H1 (cell line): ENCODE results near the gene NPC2. TPM values are rescaled to one million over a fixed set of nuclear protein-coding genes. Genes with fewer than 3 reads are reported as not detected.

ENCODE experiments used
- CTCF ChIA-PET: fragments of 300-600 bp; sonication (Branson Sonifier 250); formaldehyde crosslinking; loops from one replicate; lab custom pipeline; 2021; ENCODE audit not compliant: partially characterized antibody; lab: Charles Lee
- POLR2A ChIA-PET: fragments of 300-600 bp; sonication (Branson Sonifier 250); formaldehyde crosslinking; loops from one replicate; lab custom pipeline; 2021; ENCODE audit warnings: inconsistent platforms; ENCODE audit not compliant: partially characterized antibody; lab: Charles Lee
- DNase-seq, 2 experiments: peaks; one replicate each; pipeline versions ENCODE4 v3.0.0 to v3.0.0-alpha.2; 2010 to 2022; ENCODE audit warnings: low spot score in 2 of 2, low read depth in 1 of 2, mixed read lengths in 1 of 2
- FAIRE-seq: peaks from 2 replicates; lab custom pipeline; 2011; peaks lifted over from hg19 to GRCh38; lab: Jason Lieb, UNC
- H2AFZ ChIP-seq: 2 replicates; pipeline ENCODE4 v1.8.1; 2012; ENCODE audit warnings: low read length, inconsistent platforms
- H2AK5ac ChIP-seq: 2 replicates; pipeline ENCODE4 v1.6.1; 2013; ENCODE audit warnings: low read depth, low read length
- H2BK120ac ChIP-seq: replicated peaks from 2 replicates; pipeline ENCODE3; 2013; ENCODE audit warnings: low read depth, low read length, inconsistent platforms
- H2BK12ac ChIP-seq: 2 replicates; pipeline ENCODE4 v1.6.1; 2013; ENCODE audit warnings: low read depth, low read length
- H2BK15ac ChIP-seq: 2 replicates; pipeline ENCODE4 v1.6.1; 2013; ENCODE audit warnings: low read length
- H2BK20ac ChIP-seq: 2 replicates; pipeline ENCODE4 v1.6.1; 2013; ENCODE audit warnings: low read length
- H2BK5ac ChIP-seq: 2 replicates; pipeline ENCODE4 v1.6.1; 2013; ENCODE audit warnings: low read depth, low read length
- H3K14ac ChIP-seq: 2 replicates; pipeline ENCODE4 v1.6.1; 2013; ENCODE audit warnings: inconsistent platforms; ENCODE audit not compliant: insufficient read length
- H3K18ac ChIP-seq: 2 replicates; pipeline ENCODE4 v1.6.1; 2013; ENCODE audit warnings: low read length; ENCODE audit errors: extremely low read depth
- H3K23ac ChIP-seq: 2 replicates; pipeline ENCODE4 v1.6.1; 2013; ENCODE audit warnings: inconsistent platforms; ENCODE audit not compliant: insufficient read length
- H3K23me2 ChIP-seq: 2 replicates; pipeline ENCODE4 v1.6.1; 2013; ENCODE audit warnings: low read depth, low read length
- H3K27ac ChIP-seq: 2 replicates; pipeline ENCODE4 v1.6.1; 2011; ENCODE audit warnings: low read depth, low read length, inconsistent platforms
- H3K27me3 ChIP-seq, 4 experiments: replicated peaks in 1 of 4; 1 replicate in 1 of 4; 2 replicates in 3 of 4; pipeline versions ENCODE4 v1.6.1 to v1.8.1; 2011 to 2013; ENCODE audit warnings: low read length in 3 of 4, mild to moderate bottlenecking in 3 of 4, inconsistent platforms in 2 of 4, mixed read lengths in 2 of 4, moderate library complexity in 1 of 4; ENCODE audit not compliant: control insufficient read depth in 3 of 4, insufficient read depth in 3 of 4; ENCODE audit errors: extremely low read depth in 1 of 4
- H3K36me3 ChIP-seq, 4 experiments: 2 replicates each; pipeline versions ENCODE4 v1.6.1 to v1.8.1; 2011 to 2013; ENCODE audit warnings: mild to moderate bottlenecking in 4 of 4, low read length in 3 of 4, moderate library complexity in 2 of 4, control low read depth in 1 of 4, inconsistent platforms in 1 of 4; ENCODE audit not compliant: insufficient read depth in 4 of 4, control insufficient read depth in 2 of 4
- H3K4ac ChIP-seq: replicated peaks from 2 replicates; pipeline ENCODE3; 2013; ENCODE audit warnings: low read length, low read depth, mixed read lengths, inconsistent platforms; ENCODE audit not compliant: insufficient read length
- H3K4me1 ChIP-seq, 4 experiments: replicated peaks in 1 of 4; 1 replicate in 1 of 4; 2 replicates in 3 of 4; pipeline versions ENCODE4 v1.6.1 to v1.8.1; 2011 to 2013; ENCODE audit warnings: low read length in 3 of 4, inconsistent platforms in 2 of 4, mixed read lengths in 1 of 4; ENCODE audit not compliant: insufficient read depth in 4 of 4, control insufficient read depth in 3 of 4
- H3K4me2 ChIP-seq, 2 experiments: 2 replicates each; pipeline versions ENCODE4 v1.6.1 to v1.8.1; 2011 to 2013; ENCODE audit warnings: low read depth in 2 of 2, low read length in 2 of 2, control low read depth in 1 of 2, inconsistent platforms in 1 of 2, mild to moderate bottlenecking in 1 of 2; ENCODE audit not compliant: insufficient read depth in 1 of 2
- H3K4me3 ChIP-seq, 4 experiments: fragments of 200-600, 300-600 bp in 1 of 4; sonication (generic), shearing (Covaris generic), sonication (Bioruptor Twin) in 1 of 4; 2 replicates each; pipeline versions ENCODE4 v1.5.1 to v1.8.1; 2011 to 2016; ENCODE audit warnings: low read length in 4 of 4, low read depth in 3 of 4, control low read depth in 2 of 4, inconsistent platforms in 2 of 4, mild to moderate bottlenecking in 2 of 4, mixed read lengths in 1 of 4, moderate library complexity in 1 of 4; ENCODE audit not compliant: insufficient read depth in 2 of 4; ENCODE audit errors: extremely low read depth in 1 of 4
- H3K56ac ChIP-seq: replicated peaks from 2 replicates; pipeline ENCODE3; 2013; ENCODE audit warnings: low read depth, mild to moderate bottlenecking, mixed read lengths, low read length, inconsistent platforms; ENCODE audit not compliant: insufficient read length
- H3K79me1 ChIP-seq: 2 replicates; pipeline ENCODE4 v1.6.1; 2013; ENCODE audit warnings: low read depth, low read length, control low read depth
- H3K79me2 ChIP-seq, 2 experiments: 2 replicates each; pipeline versions ENCODE4 v1.6.1 to v1.8.1; 2012 to 2013; ENCODE audit warnings: low read length in 2 of 2, mild to moderate bottlenecking in 2 of 2, inconsistent platforms in 1 of 2; ENCODE audit not compliant: insufficient read depth in 2 of 2, control insufficient read depth in 1 of 2
- H3K9ac ChIP-seq, 4 experiments: replicated peaks in 1 of 4; 1 replicate in 1 of 4; 2 replicates in 3 of 4; pipeline versions ENCODE4 v1.6.1 to v1.8.1; 2011 to 2013; ENCODE audit warnings: low read depth in 3 of 4, low read length in 3 of 4, control low read depth in 2 of 4, mild to moderate bottlenecking in 2 of 4, moderate library complexity in 2 of 4, inconsistent platforms in 1 of 4; ENCODE audit errors: extremely low read depth in 1 of 4
- H3K9me3 ChIP-seq, 2 experiments: 2 replicates each; pipeline versions ENCODE4 v1.6.1 to v1.8.1; 2012 to 2013; ENCODE audit warnings: mild to moderate bottlenecking in 2 of 2, moderate library complexity in 2 of 2, control low read depth in 1 of 2, inconsistent platforms in 1 of 2, low read depth in 1 of 2, low read length in 1 of 2, mixed read lengths in 1 of 2; ENCODE audit not compliant: insufficient read depth in 2 of 2
- H4K20me1 ChIP-seq, 2 experiments: replicated peaks in 1 of 2; 2 replicates each; pipeline versions ENCODE3 to v1.8.1; 2011 to 2013; ENCODE audit warnings: inconsistent platforms in 2 of 2, low read length in 2 of 2, mild to moderate bottlenecking in 1 of 2; ENCODE audit not compliant: insufficient read depth in 2 of 2, control insufficient read depth in 1 of 2
- H4K5ac ChIP-seq: 2 replicates; pipeline ENCODE4 v1.6.1; 2013; ENCODE audit warnings: low read length, low read depth, mixed read lengths, inconsistent platforms; ENCODE audit not compliant: insufficient read length
- H4K8ac ChIP-seq: 2 replicates; pipeline ENCODE4 v1.8.0; 2013; ENCODE audit warnings: mild to moderate bottlenecking, moderate library complexity, low read length, inconsistent platforms; ENCODE audit not compliant: insufficient read depth; ENCODE audit errors: extremely low read depth
- H4K91ac ChIP-seq: replicated peaks from 2 replicates; pipeline ENCODE3; 2013; ENCODE audit warnings: low read length, mixed read lengths, inconsistent platforms; ENCODE audit not compliant: insufficient read length
- CHD2 ChIP-seq: IDR thresholded peaks from 2 replicates; pipeline ENCODE4 v1.6.1; 2012; ENCODE audit warnings: low read length, improper control_type of control experiment
- PHF8 ChIP-seq: fragments of 200-600 bp; sonication (generic); conservative IDR thresholded peaks from 2 replicates; pipeline ENCODE4 v1.7.1; 2012; ENCODE audit warnings: low read depth, mild to moderate bottlenecking, inconsistent platforms, low read length, moderate library complexity
- RAD21 ChIP-seq, 2 experiments: IDR thresholded peaks in 1 of 2; conservative IDR thresholded peaks in 1 of 2; 2 replicates each; pipeline ENCODE4 v1.6.1; 2011; ENCODE audit warnings: low read depth in 2 of 2, low read length in 2 of 2, improper control_type of control experiment in 1 of 2, inconsistent platforms in 1 of 2, mild to moderate bottlenecking in 1 of 2, moderate library complexity in 1 of 2
- TCF12 ChIP-seq: IDR thresholded peaks from 2 replicates; pipeline ENCODE4 v1.6.1; 2011; ENCODE audit warnings: low read depth, mild to moderate bottlenecking, low read length
- TEAD4 ChIP-seq: IDR thresholded peaks from 2 replicates; pipeline ENCODE4 v1.6.1; 2012; ENCODE audit warnings: low read depth, low read length, inconsistent platforms, mixed read lengths
- WGBS, 2 experiments: shearing (Covaris generic) in 1 of 2; methylation state at CpG; one replicate each; pipeline versions ENCODE4 v1.1.6 to v1.1.7; 2013 to 2015; ENCODE audit warnings: low lambda C conversion rate in 2 of 2, mixed read lengths in 2 of 2, inconsistent platforms in 1 of 2, low coverage in 1 of 2, missing lambda C conversion rate in 1 of 2; ENCODE audit not compliant: insufficient replicate concordance in 2 of 2, insufficient coverage in 1 of 2, insufficient read length in 1 of 2; ENCODE audit errors: extremely low coverage in 1 of 2, missing lambda C conversion rate in 1 of 2; 5-methylcytosine and 5-hydroxymethylcytosine counted together
- polyA plus RNA-seq, 7 experiments: library from polyadenylated mRNA; depleted of rRNA in 3 of 7; stranded (reverse) in 5 of 7; unstranded in 2 of 7; fragments of >200 nt in 5 of 7; fragments of 200-250 nt in 2 of 7; gene quantifications; 1 replicate in 5 of 7; 2 replicates in 1 of 7; 4 replicates in 1 of 7; pipeline versions ENCODE4 v1.2.1 to v1.2.3, GENCODE V29; 2011 to 2013; ENCODE audit warnings: missing spikeins in 2 of 7, mixed read lengths in 2 of 7
- total RNA-seq: library from RNA; stranded (reverse); fragmentation: NEBNext Ultra II Directional; extraction: Animal tissue kit (Norgen Biotek cat#: 25700); gene quantifications from 2 replicates; pipeline ENCODE4 v1.2.1, GENCODE V29; 2021

Gene NPC2
- total and polyA plus RNA-seq, 2 of the 8 experiments (the other 6 are each of a cell fraction or from before 2014, with no cell fraction given), result 178 to 258 TPM

DNA sequence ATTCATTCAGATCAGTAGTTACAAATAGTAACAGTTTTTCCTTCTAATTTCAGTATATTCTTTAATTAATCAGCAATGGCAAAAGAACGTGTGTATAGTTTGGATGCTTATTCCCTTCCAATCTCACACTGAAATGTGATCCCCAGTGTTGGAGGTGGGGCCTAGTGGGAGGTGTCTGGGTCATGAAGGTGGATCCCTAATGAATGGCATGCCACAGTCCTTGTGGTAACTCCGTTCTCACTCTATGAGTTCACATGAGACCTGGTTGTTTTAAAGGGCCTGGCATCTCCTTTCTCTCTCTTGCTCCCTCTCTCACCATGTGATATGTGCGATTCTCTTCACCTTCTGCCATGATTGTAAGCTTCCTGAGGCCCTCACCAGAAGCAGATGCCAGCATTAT, 48.2 kb downstream of the NPC2 start:
- H3K56ac ChIP-seq, result no peak overlapping the region
- no peak overlapping the region for H4K5ac ChIP-seq
- no peak overlapping the region for H4K8ac ChIP-seq
- no peak overlapping the region for H3K23ac ChIP-seq
- no peak overlapping the region for H2BK12ac ChIP-seq
- FAIRE-seq (peak; percentile 84), DNase-seq (no peak)
- no peak overlapping the region for H3K4me3 ChIP-seq
- ChIA-PET CTCF (interaction anchor here (1.0 to 2.0 kb wide), 4 partner anchors 12 to 149 kb away, joined by 3 to 7 read pairs (median 4); no protein-coding TSS in a partner anchor), POLR2A (interaction anchor here (1.0 to 1.3 kb wide), 2 partner anchors 10 to 31 kb away, joined by 3 to 4 read pairs; no protein-coding TSS in a partner anchor)
- no peaks in the 10 kb centered on the region for H3K36me3 ChIP-seq
- H3K27ac ChIP-seq, result no peak overlapping the region
- H4K91ac ChIP-seq, result no peak overlapping the region
- no peak overlapping the region for H3K4me2 ChIP-seq
- TF ChIP-seq PHF8, result no peak
- peak; percentile 41; the same call in 1 of the 2 replicates for TF ChIP-seq CHD2
- no peak for TF ChIP-seq TEAD4
- TF ChIP-seq RAD21 (IDR thresholded peaks at IDR 0.05 in 1 of 2, conservative IDR thresholded peaks at IDR 0.05 in 1 of 2; ENCODE audit: low read depth in 2 of 2, low read length in 2 of 2), result no peak
- TF ChIP-seq TCF12, result no peak
- no peak overlapping the region for H3K4ac ChIP-seq
- H3K79me2 ChIP-seq, result no peaks in the 10 kb centered on the region
- H3K4me1 ChIP-seq, result peaks cover 0 to 9% (median 1%) of the 10 kb centered on the region in 4 experiments; a peak in 2 of 7 replicates
- no peaks in the 10 kb centered on the region for H3K79me1 ChIP-seq
- WGBS, 2 experiments, result 12% methylated on average over 3 of the region's 3 CpGs; no CpG with 5 or more reads in 1 of the 2 experiments
- no peak overlapping the region for H2BK5ac ChIP-seq
- no peaks in the 10 kb centered on the region for H3K9me3 ChIP-seq
- no peak overlapping the region for H3K18ac ChIP-seq
- H2BK120ac ChIP-seq, result no peak overlapping the region
- H2BK15ac ChIP-seq, result no peak overlapping the region
- H3K23me2 ChIP-seq, result no peaks in the 10 kb centered on the region; the same call in 1 of the 2 replicates
- no peak overlapping the region for H2AFZ ChIP-seq
- H3K27me3 ChIP-seq, result no peaks in the 10 kb centered on the region
- H3K9ac ChIP-seq, result no peak overlapping the region
- H3K14ac ChIP-seq, result no peak overlapping the region
- H2AK5ac ChIP-seq, result no peak overlapping the region
- H4K20me1 ChIP-seq, result no peaks in the 10 kb centered on the region
- no peak overlapping the region for H2BK20ac ChIP-seq
